GM23338 (cell line): ENCODE data around the gene GDPD1. TPM values are rescaled to one million over a fixed set of nuclear protein-coding genes. Genes with fewer than 3 reads are reported as not detected.

Experiments
- ATAC-seq: fragments of 200-7000 bp; cut with Tn5 transposase; 3 replicates; pipeline ENCODE4 v1.9.1; 2020
- DNase-seq: peaks from one replicate; pipeline ENCODE4 v3.0.0-alpha.2; 2015; ENCODE audit warnings: low spot score
- H2AFZ ChIP-seq: fragments of 200-600 bp; sonication (generic); 2 replicates; pipeline ENCODE4 v1.8.0; 2016; ENCODE audit warnings: antibody characterized with exemption, mild to moderate bottlenecking, moderate library complexity
- H3F3A ChIP-seq: fragments of 200-600 bp; sonication (generic); replicated peaks from 2 replicates; pipeline ENCODE4 v1.8.0; 2017; ENCODE audit warnings: antibody characterized with exemption, mixed run types, low read depth
- H3K27ac ChIP-seq: fragments of 200-600 bp; sonication (generic); 2 replicates; pipeline ENCODE4 v1.6.1; 2016; ENCODE audit warnings: low read depth
- H3K27me3 ChIP-seq: fragments of 200-600 bp; sonication (generic); 2 replicates; pipeline ENCODE4 v1.8.0; 2016; ENCODE audit warnings: mild to moderate bottlenecking, mixed run types, moderate library complexity; ENCODE audit not compliant: insufficient read depth
- H3K36me3 ChIP-seq: fragments of 200-600 bp; sonication (generic); 2 replicates; pipeline ENCODE4 v1.8.0; 2016; ENCODE audit warnings: mild to moderate bottlenecking; ENCODE audit not compliant: insufficient read depth
- H3K4me1 ChIP-seq: fragments of 200-600 bp; sonication (generic); 2 replicates; pipeline ENCODE4 v1.8.0; 2016; ENCODE audit warnings: mild to moderate bottlenecking, moderate library complexity; ENCODE audit not compliant: insufficient read depth
- H3K4me2 ChIP-seq: fragments of 200-600 bp; sonication (generic); 2 replicates; pipeline ENCODE4 v1.7.1; 2017; ENCODE audit warnings: mixed run types
- H3K4me3 ChIP-seq: fragments of 200-600 bp; sonication (generic); 2 replicates; pipeline ENCODE4 v1.6.1; 2016; ENCODE audit warnings: mixed run types
- H3K79me2 ChIP-seq: fragments of 200-600 bp; sonication (generic); replicated peaks from 2 replicates; pipeline ENCODE4 v1.8.0; 2017; ENCODE audit warnings: mild to moderate bottlenecking; ENCODE audit not compliant: insufficient read depth
- H3K9me2 ChIP-seq: fragments of 200-600 bp; sonication (generic); 2 replicates; pipeline ENCODE4 v1.8.0; 2017; ENCODE audit not compliant: insufficient read depth
- H4K20me1 ChIP-seq: fragments of 200-600 bp; sonication (generic); replicated peaks from 2 replicates; pipeline ENCODE4 v1.8.0; 2017; ENCODE audit warnings: mild to moderate bottlenecking; ENCODE audit not compliant: insufficient read depth
- H3K27ac Mint-ChIP-seq: 2 replicates; pipeline ENCODE4 v1.8.0; 2020; ENCODE audit warnings: inconsistent platforms, mild to moderate bottlenecking, moderate library complexity, mixed read lengths
- H3K27me3 Mint-ChIP-seq: 3 replicates; pipeline ENCODE4 v1.8.0; 2022; ENCODE audit warnings: low read depth, mild to moderate bottlenecking, moderate library complexity, mixed read lengths, inconsistent platforms; ENCODE audit not compliant: insufficient read depth, poor library complexity
- H3K36me3 Mint-ChIP-seq: 3 replicates; pipeline ENCODE4 v1.8.0; 2021; ENCODE audit warnings: low read depth, mild to moderate bottlenecking, inconsistent platforms, moderate library complexity, mixed read lengths
- H3K4me1 Mint-ChIP-seq: 3 replicates; pipeline ENCODE4 v1.8.0; 2020; ENCODE audit warnings: mild to moderate bottlenecking, inconsistent platforms, mixed read lengths
- H3K4me3 Mint-ChIP-seq: 3 replicates; pipeline ENCODE4 v1.8.0; 2021; ENCODE audit warnings: moderate library complexity, mild to moderate bottlenecking, inconsistent platforms, mixed read lengths
- H3K9me3 Mint-ChIP-seq: 3 replicates; pipeline ENCODE4 v1.8.0; 2020; ENCODE audit warnings: moderate library complexity, mild to moderate bottlenecking, inconsistent platforms, mixed read lengths
- CREB1 ChIP-seq: fragments of 250-450 bp; sonication (Bioruptor Pico); IDR thresholded peaks from 2 replicates; pipeline ENCODE4 v1.5.0; 2020; ENCODE audit warnings: low read depth, mild to moderate bottlenecking, moderate library complexity
- EZH2 ChIP-seq: fragments of 200-600 bp; sonication (generic); IDR thresholded peaks from one replicate; pipeline ENCODE4 v1.8.0; 2017; ENCODE audit warnings: antibody characterized with exemption, mild to moderate bottlenecking, low read depth; ENCODE audit not compliant: unreplicated experiment
- JUNB ChIP-seq: IDR thresholded peaks from one replicate; pipeline ENCODE4 v1.6.1; 2016; ENCODE audit warnings: antibody characterized with exemption; ENCODE audit not compliant: unreplicated experiment
- STAT1 ChIP-seq: IDR thresholded peaks from one replicate; pipeline ENCODE4 v1.6.1; 2016; ENCODE audit warnings: antibody characterized with exemption; ENCODE audit not compliant: unreplicated experiment
- ZNF114 ChIP-seq: fragments of 250-450 bp; sonication (Bioruptor Pico); IDR thresholded peaks from 2 replicates; pipeline ENCODE4 v1.5.0; 2020; ENCODE audit warnings: mild to moderate bottlenecking, moderate library complexity
- ZNF331 ChIP-seq: fragments of 250-450 bp; sonication (Bioruptor Pico); IDR thresholded peaks from 2 replicates; pipeline ENCODE4 v1.5.0; 2020; ENCODE audit warnings: low read depth, mild to moderate bottlenecking, moderate library complexity
- polyA plus RNA-seq: library from polyadenylated mRNA; unstranded; fragments of >200 nt; fragmentation: Nextera tagmentation; extraction: Ambion mirVana; gene quantifications from 2 replicates; pipeline ENCODE4 v1.2.1, GENCODE V29; 2016
- total RNA-seq: library from RNA; depleted of rRNA; stranded (reverse); fragments of >200 nt; shearing (Covaris generic); gene quantifications from 2 replicates; pipeline ENCODE4 v1.2.3, GENCODE V29; 2014
- TF ChIP-seq, protein P1 (sequence below): fragments of 250-450 bp; sonication (Bioruptor Pico); IDR thresholded peaks from 2 replicates; pipeline ENCODE4 v1.5.0; 2020; ENCODE audit warnings: mild to moderate bottlenecking, moderate library complexity
- TF ChIP-seq, protein P2 (sequence below), 2 experiments: fragments of 200-600 bp in 1 of 2; sonication (generic) in 1 of 2; conservative IDR thresholded peaks; 2 replicates each; pipeline versions ENCODE4 v1.5.1 to v1.6.1; 2016 to 2017; ENCODE audit warnings: antibody characterized with exemption in 2 of 2, low read depth in 2 of 2, mild to moderate bottlenecking in 2 of 2, moderate library complexity in 1 of 2
- TF ChIP-seq, protein P3 (sequence below): IDR thresholded peaks from one replicate; pipeline ENCODE4 v1.6.1; 2018; ENCODE audit warnings: antibody characterized with exemption; ENCODE audit not compliant: unreplicated experiment
- TF ChIP-seq, protein P4 (sequence below): IDR thresholded peaks from 2 replicates; pipeline ENCODE4 v1.6.1; 2016; ENCODE audit warnings: antibody characterized with exemption

GDPD1 gene
- total and polyA plus RNA-seq, 2 experiments from 2014 or later = 6.8 to 7.8 TPM

DNA sequence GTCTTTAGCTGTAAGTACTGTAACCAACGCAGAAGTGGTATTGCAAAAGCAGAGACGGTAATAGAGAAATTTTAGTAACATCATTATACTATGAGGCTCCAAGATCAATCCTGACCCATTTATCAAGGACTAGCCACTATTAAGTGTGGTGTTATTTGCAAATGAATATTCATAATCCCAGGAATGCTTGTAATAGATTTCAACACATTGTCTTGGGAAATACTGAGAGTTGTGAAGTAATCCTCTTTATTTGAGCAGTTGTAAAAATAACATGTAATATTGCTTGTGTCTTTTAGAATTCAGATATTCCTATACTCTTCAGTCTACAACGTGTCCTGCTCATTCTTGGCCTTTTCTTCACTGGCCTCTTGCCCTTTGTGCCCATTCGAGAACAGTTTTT is 46.4 kb downstream of the GDPD1 start (continued):
- TF ChIP-seq, protein P1, sequence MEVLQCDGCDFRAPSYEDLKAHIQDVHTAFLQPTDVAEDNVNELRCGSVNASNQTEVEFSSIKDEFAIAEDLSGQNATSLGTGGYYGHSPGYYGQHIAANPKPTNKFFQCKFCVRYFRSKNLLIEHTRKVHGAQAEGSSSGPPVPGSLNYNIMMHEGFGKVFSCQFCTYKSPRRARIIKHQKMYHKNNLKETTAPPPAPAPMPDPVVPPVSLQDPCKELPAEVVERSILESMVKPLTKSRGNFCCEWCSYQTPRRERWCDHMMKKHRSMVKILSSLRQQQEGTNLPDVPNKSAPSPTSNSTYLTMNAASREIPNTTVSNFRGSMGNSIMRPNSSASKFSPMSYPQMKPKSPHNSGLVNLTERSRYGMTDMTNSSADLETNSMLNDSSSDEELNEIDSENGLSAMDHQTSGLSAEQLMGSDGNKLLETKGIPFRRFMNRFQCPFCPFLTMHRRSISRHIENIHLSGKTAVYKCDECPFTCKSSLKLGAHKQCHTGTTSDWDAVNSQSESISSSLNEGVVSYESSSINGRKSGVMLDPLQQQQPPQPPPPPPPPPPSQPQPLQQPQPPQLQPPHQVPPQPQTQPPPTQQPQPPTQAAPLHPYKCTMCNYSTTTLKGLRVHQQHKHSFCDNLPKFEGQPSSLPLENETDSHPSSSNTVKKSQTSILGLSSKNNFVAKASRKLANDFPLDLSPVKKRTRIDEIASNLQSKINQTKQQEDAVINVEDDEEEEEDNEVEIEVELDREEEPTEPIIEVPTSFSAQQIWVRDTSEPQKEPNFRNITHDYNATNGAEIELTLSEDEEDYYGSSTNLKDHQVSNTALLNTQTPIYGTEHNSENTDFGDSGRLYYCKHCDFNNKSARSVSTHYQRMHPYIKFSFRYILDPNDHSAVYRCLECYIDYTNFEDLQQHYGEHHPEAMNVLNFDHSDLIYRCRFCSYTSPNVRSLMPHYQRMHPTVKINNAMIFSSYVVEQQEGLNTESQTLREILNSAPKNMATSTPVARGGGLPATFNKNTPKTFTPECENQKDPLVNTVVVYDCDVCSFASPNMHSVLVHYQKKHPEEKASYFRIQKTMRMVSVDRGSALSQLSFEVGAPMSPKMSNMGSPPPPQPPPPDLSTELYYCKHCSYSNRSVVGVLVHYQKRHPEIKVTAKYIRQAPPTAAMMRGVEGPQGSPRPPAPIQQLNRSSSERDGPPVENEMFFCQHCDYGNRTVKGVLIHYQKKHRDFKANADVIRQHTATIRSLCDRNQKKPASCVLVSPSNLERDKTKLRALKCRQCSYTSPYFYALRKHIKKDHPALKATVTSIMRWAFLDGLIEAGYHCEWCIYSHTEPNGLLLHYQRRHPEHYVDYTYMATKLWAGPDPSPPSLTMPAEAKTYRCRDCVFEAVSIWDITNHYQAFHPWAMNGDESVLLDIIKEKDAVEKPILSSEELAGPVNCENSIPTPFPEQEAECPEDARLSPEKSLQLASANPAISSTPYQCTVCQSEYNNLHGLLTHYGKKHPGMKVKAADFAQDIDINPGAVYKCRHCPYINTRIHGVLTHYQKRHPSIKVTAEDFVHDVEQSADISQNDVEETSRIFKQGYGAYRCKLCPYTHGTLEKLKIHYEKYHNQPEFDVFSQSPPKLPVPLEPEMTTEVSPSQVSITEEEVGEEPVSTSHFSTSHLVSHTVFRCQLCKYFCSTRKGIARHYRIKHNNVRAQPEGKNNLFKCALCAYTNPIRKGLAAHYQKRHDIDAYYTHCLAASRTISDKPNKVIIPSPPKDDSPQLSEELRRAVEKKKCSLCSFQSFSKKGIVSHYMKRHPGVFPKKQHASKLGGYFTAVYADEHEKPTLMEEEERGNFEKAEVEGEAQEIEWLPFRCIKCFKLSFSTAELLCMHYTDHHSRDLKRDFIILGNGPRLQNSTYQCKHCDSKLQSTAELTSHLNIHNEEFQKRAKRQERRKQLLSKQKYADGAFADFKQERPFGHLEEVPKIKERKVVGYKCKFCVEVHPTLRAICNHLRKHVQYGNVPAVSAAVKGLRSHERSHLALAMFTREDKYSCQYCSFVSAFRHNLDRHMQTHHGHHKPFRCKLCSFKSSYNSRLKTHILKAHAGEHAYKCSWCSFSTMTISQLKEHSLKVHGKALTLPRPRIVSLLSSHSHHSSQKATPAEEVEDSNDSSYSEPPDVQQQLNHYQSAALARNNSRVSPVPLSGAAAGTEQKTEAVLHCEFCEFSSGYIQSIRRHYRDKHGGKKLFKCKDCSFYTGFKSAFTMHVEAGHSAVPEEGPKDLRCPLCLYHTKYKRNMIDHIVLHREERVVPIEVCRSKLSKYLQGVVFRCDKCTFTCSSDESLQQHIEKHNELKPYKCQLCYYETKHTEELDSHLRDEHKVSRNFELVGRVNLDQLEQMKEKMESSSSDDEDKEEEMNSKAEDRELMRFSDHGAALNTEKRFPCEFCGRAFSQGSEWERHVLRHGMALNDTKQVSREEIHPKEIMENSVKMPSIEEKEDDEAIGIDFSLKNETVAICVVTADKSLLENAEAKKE (CRISPR knock-in tag) = no peak
- no peak for TF ChIP-seq ZNF114 (CRISPR knock-in tag)

DNA sequence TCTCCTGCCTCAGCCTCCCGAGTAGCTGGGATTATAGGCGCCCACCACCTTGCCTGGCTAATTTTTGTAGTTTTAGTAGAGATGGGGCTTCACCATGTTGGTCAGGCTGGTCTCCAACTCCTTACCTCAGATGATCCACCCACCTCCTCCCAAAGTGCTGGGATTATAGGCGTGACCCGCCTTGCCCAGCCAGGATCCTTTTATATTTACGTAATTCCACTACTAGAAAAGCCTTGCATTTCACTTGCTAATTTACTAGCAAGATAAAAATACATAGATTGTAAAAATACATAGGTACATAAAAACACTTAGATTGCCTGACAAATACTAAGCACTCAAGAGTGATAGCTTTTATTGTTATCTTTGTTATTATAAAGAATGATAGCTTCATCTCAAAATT is 47.5 kb downstream of the GDPD1 start:
- DNase-seq = no peak
- Histone ChIP-seq H3K27ac (no peak overlapping the region), H4K20me1 (no peaks in the 10 kb centered on the region), H3F3A (no peaks in the 10 kb centered on the region), H3K4me1 (no peaks in the 10 kb centered on the region), H3K4me3 (no peak overlapping the region), H3K79me2 (no peaks in the 10 kb centered on the region), H2AFZ (no peak overlapping the region), H3K4me2 (no peak overlapping the region), H3K27me3 (no peaks in the 10 kb centered on the region), H3K36me3 (no peaks in the 10 kb centered on the region), H3K9me2 (no peaks in the 10 kb centered on the region)
- H3K27me3 Mint-ChIP-seq = peaks cover 3% of the 10 kb centered on the region
- ATAC-seq = no peak
- no peaks in the 10 kb centered on the region for H3K4me1 Mint-ChIP-seq
- no peak overlapping the region for H3K27ac Mint-ChIP-seq
- H3K36me3 Mint-ChIP-seq = no peaks in the 10 kb centered on the region
- H3K4me3 Mint-ChIP-seq = no peak overlapping the region
- no peaks in the 10 kb centered on the region for H3K9me3 Mint-ChIP-seq
- TF ChIP-seq, protein P2, sequence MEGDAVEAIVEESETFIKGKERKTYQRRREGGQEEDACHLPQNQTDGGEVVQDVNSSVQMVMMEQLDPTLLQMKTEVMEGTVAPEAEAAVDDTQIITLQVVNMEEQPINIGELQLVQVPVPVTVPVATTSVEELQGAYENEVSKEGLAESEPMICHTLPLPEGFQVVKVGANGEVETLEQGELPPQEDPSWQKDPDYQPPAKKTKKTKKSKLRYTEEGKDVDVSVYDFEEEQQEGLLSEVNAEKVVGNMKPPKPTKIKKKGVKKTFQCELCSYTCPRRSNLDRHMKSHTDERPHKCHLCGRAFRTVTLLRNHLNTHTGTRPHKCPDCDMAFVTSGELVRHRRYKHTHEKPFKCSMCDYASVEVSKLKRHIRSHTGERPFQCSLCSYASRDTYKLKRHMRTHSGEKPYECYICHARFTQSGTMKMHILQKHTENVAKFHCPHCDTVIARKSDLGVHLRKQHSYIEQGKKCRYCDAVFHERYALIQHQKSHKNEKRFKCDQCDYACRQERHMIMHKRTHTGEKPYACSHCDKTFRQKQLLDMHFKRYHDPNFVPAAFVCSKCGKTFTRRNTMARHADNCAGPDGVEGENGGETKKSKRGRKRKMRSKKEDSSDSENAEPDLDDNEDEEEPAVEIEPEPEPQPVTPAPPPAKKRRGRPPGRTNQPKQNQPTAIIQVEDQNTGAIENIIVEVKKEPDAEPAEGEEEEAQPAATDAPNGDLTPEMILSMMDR (conservative IDR thresholded peaks at IDR 0.05; ENCODE audit: low read depth in 2 of 2) = no peak
- no peak for TF ChIP-seq JUNB
- no peak for TF ChIP-seq ZNF331 (CRISPR knock-in tag)
- no peak for TF ChIP-seq EZH2
- no peak for TF ChIP-seq STAT1
- TF ChIP-seq, protein P3, sequence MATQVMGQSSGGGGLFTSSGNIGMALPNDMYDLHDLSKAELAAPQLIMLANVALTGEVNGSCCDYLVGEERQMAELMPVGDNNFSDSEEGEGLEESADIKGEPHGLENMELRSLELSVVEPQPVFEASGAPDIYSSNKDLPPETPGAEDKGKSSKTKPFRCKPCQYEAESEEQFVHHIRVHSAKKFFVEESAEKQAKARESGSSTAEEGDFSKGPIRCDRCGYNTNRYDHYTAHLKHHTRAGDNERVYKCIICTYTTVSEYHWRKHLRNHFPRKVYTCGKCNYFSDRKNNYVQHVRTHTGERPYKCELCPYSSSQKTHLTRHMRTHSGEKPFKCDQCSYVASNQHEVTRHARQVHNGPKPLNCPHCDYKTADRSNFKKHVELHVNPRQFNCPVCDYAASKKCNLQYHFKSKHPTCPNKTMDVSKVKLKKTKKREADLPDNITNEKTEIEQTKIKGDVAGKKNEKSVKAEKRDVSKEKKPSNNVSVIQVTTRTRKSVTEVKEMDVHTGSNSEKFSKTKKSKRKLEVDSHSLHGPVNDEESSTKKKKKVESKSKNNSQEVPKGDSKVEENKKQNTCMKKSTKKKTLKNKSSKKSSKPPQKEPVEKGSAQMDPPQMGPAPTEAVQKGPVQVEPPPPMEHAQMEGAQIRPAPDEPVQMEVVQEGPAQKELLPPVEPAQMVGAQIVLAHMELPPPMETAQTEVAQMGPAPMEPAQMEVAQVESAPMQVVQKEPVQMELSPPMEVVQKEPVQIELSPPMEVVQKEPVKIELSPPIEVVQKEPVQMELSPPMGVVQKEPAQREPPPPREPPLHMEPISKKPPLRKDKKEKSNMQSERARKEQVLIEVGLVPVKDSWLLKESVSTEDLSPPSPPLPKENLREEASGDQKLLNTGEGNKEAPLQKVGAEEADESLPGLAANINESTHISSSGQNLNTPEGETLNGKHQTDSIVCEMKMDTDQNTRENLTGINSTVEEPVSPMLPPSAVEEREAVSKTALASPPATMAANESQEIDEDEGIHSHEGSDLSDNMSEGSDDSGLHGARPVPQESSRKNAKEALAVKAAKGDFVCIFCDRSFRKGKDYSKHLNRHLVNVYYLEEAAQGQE = no peak
- no peak for TF ChIP-seq CREB1 (CRISPR knock-in tag)
- TF ChIP-seq, protein P4, sequence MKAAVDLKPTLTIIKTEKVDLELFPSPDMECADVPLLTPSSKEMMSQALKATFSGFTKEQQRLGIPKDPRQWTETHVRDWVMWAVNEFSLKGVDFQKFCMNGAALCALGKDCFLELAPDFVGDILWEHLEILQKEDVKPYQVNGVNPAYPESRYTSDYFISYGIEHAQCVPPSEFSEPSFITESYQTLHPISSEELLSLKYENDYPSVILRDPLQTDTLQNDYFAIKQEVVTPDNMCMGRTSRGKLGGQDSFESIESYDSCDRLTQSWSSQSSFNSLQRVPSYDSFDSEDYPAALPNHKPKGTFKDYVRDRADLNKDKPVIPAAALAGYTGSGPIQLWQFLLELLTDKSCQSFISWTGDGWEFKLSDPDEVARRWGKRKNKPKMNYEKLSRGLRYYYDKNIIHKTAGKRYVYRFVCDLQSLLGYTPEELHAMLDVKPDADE = no peak
